TTC549 (cell line): ENCODE measurements around the gene SEC24C.

Experiments
- FAIRE-seq: peaks from 2 replicates; lab custom pipeline; 2012; peaks lifted over from hg19 to GRCh38; lab: Jason Lieb, UNC

Gene SEC24C

GRCh38 chr10:73814896-73815718 lies 70.9 kb downstream of the SEC24C start:
- no peak for FAIRE-seq

GRCh38 chr10:73815719-73816030 lies 71.5 kb downstream of the SEC24C start:
- FAIRE-seq: no peak

DNA sequence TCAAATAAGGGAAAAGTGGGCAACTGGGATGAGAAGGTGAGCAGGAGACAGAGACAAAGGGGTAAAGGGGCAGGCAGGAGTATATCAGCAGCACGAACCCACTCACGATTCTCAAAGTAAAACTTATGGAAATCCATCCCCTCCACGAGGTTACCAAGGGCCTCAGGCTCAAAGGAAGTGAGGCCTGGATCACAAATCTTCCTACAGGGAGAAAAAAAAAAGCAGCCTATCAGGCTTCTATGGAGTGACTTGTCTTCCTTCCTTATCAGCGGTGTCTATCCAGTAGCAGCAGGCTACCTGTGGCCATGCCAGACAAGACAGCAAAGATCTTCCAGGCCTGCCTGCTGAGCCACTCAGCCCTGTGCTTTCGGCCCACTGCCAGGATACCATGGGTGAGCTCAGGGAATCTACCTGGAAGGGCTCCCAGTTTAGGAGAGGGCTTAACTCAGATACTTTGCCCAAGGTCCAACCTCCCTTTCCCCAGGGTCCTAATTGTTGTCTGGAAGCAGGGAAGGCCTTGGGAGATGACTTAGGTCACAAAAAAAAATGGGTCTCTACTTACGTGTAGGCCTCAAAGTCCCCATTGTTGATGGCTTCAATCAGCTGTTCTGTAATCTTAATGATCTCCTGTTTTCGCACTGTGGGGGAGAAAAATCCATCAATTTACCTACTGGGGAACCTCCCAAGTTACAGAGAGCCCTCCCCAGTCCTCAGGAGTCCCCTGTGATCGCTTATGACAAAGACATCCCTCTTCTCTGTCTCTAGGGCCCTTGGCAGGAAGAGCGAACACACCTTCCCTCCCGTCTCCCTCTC lies 73.0 kb downstream of the SEC24C start:
- FAIRE-seq: no peak

DNA sequence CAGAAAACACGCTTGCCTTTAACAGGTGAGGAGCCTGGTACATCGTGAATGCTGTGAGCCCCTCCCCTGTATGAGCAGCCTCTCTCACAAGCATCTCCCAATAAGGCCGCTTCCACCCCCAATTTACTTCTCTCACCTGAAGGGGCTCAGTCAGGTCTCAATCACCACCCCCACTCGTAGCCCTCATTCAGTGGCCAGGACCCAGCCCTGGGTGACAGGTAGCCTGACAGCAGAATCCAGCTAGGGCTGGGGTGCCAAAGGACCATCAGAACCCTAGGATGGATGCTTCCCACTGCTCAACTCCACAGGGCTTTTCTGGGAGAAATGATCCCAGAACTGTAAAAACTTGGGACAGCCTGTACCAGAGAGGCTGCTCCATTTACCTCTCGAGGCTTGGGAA lies 73.7 kb downstream of the SEC24C start:
- FAIRE-seq: no peak

DNA sequence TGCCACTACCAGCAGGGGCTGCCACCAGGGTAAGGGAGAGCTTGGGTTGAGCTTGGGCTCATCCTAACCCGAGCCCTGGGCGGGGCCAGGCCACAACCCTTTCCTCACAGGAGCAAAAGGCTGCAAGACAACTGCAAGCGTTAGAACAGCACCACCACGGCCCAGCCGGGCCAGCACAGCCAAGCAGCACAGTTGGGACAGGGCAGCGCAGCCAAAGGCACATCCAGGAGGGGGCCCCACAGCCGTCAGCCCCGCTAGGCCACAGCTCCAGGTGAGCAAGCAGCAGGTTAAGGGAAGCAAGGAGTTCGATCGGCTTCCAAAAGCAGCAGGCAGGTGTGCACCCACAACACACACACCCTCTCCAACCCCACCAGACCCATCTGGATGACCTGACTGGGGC lies 74.2 kb downstream of the SEC24C start:
- no peak for FAIRE-seq

- FAIRE-seq: no peak
These were observed 74.9 kb downstream of the SEC24C start for GRCh38 chr10:73819081-73819480.

DNA sequence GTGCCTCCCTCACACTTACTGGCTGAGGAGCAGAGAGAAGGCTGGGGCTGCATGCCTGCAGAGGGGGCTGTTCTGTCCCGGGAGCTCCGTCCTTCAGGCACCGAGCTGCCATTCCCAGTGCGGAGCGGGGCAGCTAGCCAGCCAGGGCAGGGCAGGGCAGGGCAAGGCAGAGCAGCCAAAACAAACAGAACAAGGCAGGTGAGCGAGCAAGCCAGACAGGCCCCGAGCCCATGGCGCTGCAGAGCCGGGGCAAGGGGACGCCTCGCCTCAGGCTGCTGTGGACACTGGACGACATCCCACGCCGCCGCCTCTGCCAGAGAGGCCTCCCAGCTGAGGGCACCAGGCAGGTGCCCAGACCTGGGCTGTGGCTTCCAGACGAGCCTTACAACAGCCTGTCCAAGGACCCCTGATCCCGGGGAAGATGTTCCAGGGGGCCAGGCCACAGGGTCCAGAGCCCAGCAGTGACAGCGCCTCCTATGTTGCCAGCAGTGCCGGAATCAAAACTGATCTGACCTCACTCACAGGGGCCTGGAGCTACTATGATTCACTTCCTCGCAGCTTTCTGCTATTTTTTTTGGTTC lies 75.4 kb downstream of the SEC24C start:
- no peak for FAIRE-seq
